ENCODE measurements around the gene PDE1A.

The PDE1A gene

DNA sequence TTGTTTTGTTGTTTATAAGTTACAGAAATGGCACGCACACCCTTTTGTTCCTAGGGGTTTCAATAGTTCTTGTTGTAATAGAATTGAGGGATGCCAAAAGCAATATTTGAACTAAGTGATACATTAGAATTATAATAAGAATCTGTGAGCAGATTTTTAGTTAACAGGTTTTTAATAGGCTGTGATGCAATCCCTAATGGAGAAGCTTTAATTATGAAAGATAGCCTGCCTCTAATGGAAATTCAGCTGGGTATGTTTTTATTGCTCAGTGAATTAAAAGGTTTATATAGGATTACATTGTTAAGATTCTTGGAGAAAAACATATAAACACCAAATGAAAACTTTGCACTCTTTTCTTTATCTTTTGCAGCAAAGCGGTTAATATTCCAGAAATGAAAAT is 310.1 kb downstream of the PDE1A start:
- DNase-seq, result no peak

GRCh38 chr2:182115258-182115657 is 311.6 kb downstream of the PDE1A start:
- DNase-seq, result no peak

DNA sequence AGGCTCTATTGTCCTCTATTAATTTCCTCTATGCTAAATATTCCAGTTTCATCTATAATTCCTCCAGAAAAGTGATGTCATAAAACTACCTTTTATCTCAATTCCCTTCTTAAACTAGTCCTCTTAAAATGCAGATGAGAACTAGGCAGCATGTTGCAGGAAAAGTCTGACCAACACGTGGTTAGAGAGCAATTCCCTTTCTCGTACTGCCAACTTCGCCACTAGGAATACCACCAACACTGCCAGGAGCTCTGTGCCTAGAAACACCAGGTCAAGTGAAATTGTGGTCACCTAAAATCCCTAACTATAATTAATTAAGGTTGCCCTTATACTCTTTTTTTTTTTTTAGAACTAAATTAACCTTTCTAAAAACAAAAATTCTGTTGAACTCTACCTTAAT is 313.5 kb downstream of the PDE1A start:
- DNase-seq, result no peak

DNA sequence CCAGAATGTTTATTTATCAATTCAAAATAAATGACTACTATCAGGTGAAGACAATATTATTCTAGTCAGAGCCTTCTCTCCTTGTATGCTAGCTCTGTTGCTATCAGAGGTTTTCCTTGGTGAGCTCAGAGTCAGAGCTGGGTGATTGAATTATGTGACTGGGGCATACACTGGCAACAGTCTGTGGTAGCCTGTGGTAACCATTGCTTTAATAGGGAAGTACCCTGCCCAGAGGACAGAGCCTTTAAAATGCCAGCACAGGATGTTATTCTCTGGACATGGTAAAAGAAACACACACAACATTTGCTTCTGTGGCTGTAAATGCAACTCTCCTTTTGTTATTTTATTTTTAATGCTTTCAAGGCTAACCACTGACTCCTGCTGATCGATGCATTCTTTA is 316.5 kb downstream of the PDE1A start:
- no peak for DNase-seq

GRCh38 chr2:182103526-182103925 is 323.3 kb downstream of the PDE1A start:
- no peak for DNase-seq

DNA sequence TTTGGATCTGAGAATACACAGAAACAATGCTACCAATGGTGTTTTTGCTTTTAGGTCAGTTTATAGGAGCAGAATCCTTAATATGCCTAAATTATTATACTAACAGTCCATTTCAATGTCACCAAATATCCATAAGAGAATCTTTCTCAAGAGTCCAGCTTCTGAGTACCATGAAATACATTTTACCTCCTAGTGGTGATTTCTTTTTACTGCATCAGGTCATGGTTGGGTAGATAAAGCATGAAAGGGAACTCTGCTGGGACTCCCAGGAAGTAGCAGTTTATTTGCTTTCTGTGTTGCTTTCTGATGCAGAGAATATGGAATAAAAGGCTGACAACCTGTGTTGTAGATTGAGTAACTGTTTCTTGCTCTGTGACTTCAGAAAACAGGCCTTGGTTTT is 325.6 kb downstream of the PDE1A start:
- no peak for DNase-seq

GRCh38 chr2:182098648-182099047 is 328.2 kb downstream of the PDE1A start:
- DNase-seq, result no peak

- DNase-seq, result no peak
These were observed 329.2 kb downstream of the PDE1A start for GRCh38 chr2:182097571-182098164.

- no peak for DNase-seq
These were observed 336.4 kb downstream of the PDE1A start for GRCh38 chr2:182090486-182090885.

Data from activated gamma-delta T cell (primary cell).